HG03025 (cell line): ENCODE measurements around the gene LIN7C.

Experiments
- ATAC-seq: cut with Tn5 transposase; IDR thresholded peaks from one replicate; pipeline ENCODE4 v1.9.1; 2021; ENCODE audit warnings: mild to moderate bottlenecking, moderate library complexity; ENCODE audit not compliant: unreplicated experiment, low FRiP score

Gene LIN7C

GRCh38 chr11:27512238-27512637, 5.7 kb upstream of the LIN7C start:
- no peak for ATAC-seq

GRCh38 chr11:27509908-27510307, 3.3 kb upstream of the LIN7C start:
- no peak for ATAC-seq

GRCh38 chr11:27507557-27508322, 1.2 kb upstream of the LIN7C start:
- no peak for ATAC-seq

- ATAC-seq = peak; percentile 4
Measured at GRCh38 chr11:27505781-27506180, 788 bp downstream of the LIN7C start.

GRCh38 chr11:27504205-27504604, 2.4 kb downstream of the LIN7C start:
- ATAC-seq = no peak

- ATAC-seq = no peak
Measured at GRCh38 chr11:27501100-27501499, 5.5 kb downstream of the LIN7C start.

GRCh38 chr11:27497911-27498310, 8.7 kb downstream of the LIN7C start:
- ATAC-seq = no peak

GRCh38 chr11:27497284-27497866, 9.2 kb downstream of the LIN7C start:
- ATAC-seq = no peak

- ATAC-seq = no peak
Measured at GRCh38 chr11:27496461-27496860, 10.1 kb downstream of the LIN7C start.

GRCh38 chr11:27495710-27496300, 10.8 kb downstream of the LIN7C start:
- no peak for ATAC-seq

GRCh38 chr11:27489092-27489491, 17.5 kb downstream of the LIN7C start:
- no peak for ATAC-seq

GRCh38 chr11:27487706-27488105, 18.9 kb downstream of the LIN7C start:
- ATAC-seq = no peak

GRCh38 chr11:27485930-27486773, 20.4 kb downstream of the LIN7C start:
- no peak for ATAC-seq

- no peak for ATAC-seq
Measured at GRCh38 chr11:27482793-27483192, 23.8 kb downstream of the LIN7C start.

- no peak for ATAC-seq
Measured at GRCh38 chr11:27481992-27482391, 24.6 kb downstream of the LIN7C start.

- no peak for ATAC-seq
Measured at GRCh38 chr11:27477831-27478230, 28.7 kb downstream of the LIN7C start.

- ATAC-seq = no peak
Measured at GRCh38 chr11:27477243-27477642, 29.3 kb downstream of the LIN7C start.

GRCh38 chr11:27475622-27476021, 30.9 kb downstream of the LIN7C start:
- no peak for ATAC-seq

- ATAC-seq = no peak
Measured at GRCh38 chr11:27473017-27473406, 33.6 kb downstream of the LIN7C start.

- peak; percentile 82 for ATAC-seq
Measured at GRCh38 chr11:27472398-27473016, 34.1 kb downstream of the LIN7C start, which contains the start of gene LGR4. TSS of gene LGR4 (minus strand) at chr11:27472790. CDS start at chr11:27472302, 488 bp downstream.
